ENCODE measurements around the gene FKBP4. TPM values are rescaled to one million over a fixed set of nuclear protein-coding genes. Genes with fewer than 3 reads are reported as not detected.
A peak's percentile ranks its signal among the peaks of the same experiment; 100 is the strongest.

The FKBP4 gene
- total and polyA plus RNA-seq, 2 of the 13 experiments (the other 11 are each of a cell fraction or from before 2014, with no cell fraction given): 25.7 to 66.1 TPM

DNA sequence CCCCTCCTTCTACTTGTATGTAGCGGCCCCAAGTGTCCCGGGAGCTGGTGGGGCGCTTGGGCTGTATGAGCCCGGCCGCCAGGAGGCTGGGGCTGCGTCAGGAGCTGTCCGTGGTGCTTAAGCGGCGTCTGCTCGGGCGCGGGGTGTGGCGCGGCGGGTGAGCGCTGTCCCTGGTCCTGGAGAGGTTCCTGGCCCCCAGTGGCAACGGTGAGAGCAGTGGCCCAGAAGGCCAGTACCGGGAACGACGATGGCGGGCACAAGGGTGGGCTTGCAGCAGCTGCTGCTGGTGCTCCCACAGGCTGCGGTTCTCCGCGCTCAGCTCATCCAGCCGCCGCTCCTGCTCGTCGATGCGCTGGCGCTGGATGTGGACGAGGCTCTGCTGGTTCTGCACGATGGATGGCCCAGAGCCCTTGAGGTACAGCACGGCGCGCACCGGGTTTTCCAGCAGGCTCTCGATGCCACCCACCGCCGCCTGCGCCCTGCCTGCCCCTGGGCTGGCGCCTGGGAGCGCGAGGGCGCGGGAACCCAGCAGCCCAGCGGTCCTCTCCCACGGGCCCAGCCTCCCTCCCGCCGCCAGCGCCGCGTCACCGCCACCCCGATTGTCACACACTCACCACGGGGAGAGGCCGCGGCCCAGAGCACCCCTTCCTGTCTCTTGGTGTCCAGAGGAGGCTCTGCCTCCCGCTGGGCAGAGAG is 41.9 kb upstream of the FKBP4 start (continued):
- TF ChIP-seq FIP1L1 (IDR thresholded peaks at IDR 0.05; ENCODE audit: borderline replicate concordance, insufficient read depth, low read depth, low read length) (no peak), CBX1 (IDR thresholded peaks at IDR 0.05; ENCODE audit: low read depth) (no peak), ZNF34 (CRISPR knock-in tag; IDR thresholded peaks at IDR 0.05; ENCODE audit: borderline replicate concordance) (peak; percentile 96), CENPX (CRISPR knock-in tag; IDR thresholded peaks at IDR 0.05) (peak; percentile 94; the same call in 1 of the 2 replicates), TP53 (CRISPR knock-in tag; conservative IDR thresholded peaks at IDR 0.05) (peak; percentile 98), NFE2L2 (IDR thresholded peaks at IDR 0.05; ENCODE audit: low read length) (no peak), NONO (IDR thresholded peaks at IDR 0.05) (no peak), NONO (CRISPR knock-in tag; conservative IDR thresholded peaks at IDR 0.05) (peak; percentile 71), SPEN (CRISPR knock-in tag; IDR thresholded peaks at IDR 0.05; ENCODE audit: low read depth) (peak; percentile 97), ZNF737 (CRISPR knock-in tag; IDR thresholded peaks at IDR 0.05; ENCODE audit: borderline replicate concordance) (peak; percentile 100), ZNF501 (CRISPR knock-in tag; IDR thresholded peaks at IDR 0.05) (peak; percentile 100), PHB2 (IDR thresholded peaks at IDR 0.05; ENCODE audit: partially characterized antibody) (no peak)
- TF ChIP-seq, protein P1, sequence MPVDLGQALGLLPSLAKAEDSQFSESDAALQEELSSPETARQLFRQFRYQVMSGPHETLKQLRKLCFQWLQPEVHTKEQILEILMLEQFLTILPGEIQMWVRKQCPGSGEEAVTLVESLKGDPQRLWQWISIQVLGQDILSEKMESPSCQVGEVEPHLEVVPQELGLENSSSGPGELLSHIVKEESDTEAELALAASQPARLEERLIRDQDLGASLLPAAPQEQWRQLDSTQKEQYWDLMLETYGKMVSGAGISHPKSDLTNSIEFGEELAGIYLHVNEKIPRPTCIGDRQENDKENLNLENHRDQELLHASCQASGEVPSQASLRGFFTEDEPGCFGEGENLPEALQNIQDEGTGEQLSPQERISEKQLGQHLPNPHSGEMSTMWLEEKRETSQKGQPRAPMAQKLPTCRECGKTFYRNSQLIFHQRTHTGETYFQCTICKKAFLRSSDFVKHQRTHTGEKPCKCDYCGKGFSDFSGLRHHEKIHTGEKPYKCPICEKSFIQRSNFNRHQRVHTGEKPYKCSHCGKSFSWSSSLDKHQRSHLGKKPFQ (CRISPR knock-in tag; IDR thresholded peaks at IDR 0.05; ENCODE audit: insufficient replicate concordance): peak; percentile 99
- TF ChIP-seq, protein P2, sequence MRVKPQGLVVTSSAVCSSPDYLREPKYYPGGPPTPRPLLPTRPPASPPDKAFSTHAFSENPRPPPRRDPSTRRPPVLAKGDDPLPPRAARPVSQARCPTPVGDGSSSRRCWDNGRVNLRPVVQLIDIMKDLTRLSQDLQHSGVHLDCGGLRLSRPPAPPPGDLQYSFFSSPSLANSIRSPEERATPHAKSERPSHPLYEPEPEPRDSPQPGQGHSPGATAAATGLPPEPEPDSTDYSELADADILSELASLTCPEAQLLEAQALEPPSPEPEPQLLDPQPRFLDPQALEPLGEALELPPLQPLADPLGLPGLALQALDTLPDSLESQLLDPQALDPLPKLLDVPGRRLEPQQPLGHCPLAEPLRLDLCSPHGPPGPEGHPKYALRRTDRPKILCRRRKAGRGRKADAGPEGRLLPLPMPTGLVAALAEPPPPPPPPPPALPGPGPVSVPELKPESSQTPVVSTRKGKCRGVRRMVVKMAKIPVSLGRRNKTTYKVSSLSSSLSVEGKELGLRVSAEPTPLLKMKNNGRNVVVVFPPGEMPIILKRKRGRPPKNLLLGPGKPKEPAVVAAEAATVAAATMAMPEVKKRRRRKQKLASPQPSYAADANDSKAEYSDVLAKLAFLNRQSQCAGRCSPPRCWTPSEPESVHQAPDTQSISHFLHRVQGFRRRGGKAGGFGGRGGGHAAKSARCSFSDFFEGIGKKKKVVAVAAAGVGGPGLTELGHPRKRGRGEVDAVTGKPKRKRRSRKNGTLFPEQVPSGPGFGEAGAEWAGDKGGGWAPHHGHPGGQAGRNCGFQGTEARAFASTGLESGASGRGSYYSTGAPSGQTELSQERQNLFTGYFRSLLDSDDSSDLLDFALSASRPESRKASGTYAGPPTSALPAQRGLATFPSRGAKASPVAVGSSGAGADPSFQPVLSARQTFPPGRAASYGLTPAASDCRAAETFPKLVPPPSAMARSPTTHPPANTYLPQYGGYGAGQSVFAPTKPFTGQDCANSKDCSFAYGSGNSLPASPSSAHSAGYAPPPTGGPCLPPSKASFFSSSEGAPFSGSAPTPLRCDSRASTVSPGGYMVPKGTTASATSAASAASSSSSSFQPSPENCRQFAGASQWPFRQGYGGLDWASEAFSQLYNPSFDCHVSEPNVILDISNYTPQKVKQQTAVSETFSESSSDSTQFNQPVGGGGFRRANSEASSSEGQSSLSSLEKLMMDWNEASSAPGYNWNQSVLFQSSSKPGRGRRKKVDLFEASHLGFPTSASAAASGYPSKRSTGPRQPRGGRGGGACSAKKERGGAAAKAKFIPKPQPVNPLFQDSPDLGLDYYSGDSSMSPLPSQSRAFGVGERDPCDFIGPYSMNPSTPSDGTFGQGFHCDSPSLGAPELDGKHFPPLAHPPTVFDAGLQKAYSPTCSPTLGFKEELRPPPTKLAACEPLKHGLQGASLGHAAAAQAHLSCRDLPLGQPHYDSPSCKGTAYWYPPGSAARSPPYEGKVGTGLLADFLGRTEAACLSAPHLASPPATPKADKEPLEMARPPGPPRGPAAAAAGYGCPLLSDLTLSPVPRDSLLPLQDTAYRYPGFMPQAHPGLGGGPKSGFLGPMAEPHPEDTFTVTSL (CRISPR knock-in tag; IDR thresholded peaks at IDR 0.05; ENCODE audit: borderline replicate concordance): peak; percentile 96
- TF ChIP-seq, protein P3, sequence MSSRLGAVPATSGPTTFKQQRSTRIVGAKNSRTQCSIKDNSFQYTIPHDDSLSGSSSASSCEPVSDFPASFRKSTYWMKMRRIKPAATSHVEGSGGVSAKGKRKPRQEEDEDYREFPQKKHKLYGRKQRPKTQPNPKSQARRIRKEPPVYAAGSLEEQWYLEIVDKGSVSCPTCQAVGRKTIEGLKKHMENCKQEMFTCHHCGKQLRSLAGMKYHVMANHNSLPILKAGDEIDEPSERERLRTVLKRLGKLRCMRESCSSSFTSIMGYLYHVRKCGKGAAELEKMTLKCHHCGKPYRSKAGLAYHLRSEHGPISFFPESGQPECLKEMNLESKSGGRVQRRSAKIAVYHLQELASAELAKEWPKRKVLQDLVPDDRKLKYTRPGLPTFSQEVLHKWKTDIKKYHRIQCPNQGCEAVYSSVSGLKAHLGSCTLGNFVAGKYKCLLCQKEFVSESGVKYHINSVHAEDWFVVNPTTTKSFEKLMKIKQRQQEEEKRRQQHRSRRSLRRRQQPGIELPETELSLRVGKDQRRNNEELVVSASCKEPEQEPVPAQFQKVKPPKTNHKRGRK (CRISPR knock-in tag; IDR thresholded peaks at IDR 0.05): no peak
- TF ChIP-seq, protein P4, sequence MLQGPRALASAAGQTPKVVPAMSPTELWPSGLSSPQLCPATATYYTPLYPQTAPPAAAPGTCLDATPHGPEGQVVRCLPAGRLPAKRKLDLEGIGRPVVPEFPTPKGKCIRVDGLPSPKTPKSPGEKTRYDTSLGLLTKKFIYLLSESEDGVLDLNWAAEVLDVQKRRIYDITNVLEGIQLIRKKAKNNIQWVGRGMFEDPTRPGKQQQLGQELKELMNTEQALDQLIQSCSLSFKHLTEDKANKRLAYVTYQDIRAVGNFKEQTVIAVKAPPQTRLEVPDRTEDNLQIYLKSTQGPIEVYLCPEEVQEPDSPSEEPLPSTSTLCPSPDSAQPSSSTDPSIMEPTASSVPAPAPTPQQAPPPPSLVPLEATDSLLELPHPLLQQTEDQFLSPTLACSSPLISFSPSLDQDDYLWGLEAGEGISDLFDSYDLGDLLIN (CRISPR knock-in tag; IDR thresholded peaks at IDR 0.05; ENCODE audit: borderline replicate concordance): peak; percentile 100; the same call in 1 of the 2 replicates
- TF ChIP-seq, protein P5, sequence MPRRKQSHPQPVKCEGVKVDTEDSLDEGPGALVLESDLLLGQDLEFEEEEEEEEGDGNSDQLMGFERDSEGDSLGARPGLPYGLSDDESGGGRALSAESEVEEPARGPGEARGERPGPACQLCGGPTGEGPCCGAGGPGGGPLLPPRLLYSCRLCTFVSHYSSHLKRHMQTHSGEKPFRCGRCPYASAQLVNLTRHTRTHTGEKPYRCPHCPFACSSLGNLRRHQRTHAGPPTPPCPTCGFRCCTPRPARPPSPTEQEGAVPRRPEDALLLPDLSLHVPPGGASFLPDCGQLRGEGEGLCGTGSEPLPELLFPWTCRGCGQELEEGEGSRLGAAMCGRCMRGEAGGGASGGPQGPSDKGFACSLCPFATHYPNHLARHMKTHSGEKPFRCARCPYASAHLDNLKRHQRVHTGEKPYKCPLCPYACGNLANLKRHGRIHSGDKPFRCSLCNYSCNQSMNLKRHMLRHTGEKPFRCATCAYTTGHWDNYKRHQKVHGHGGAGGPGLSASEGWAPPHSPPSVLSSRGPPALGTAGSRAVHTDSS (CRISPR knock-in tag; conservative IDR thresholded peaks at IDR 0.05): no peak

All from HepG2 (cell line).